ENCODE results near the gene SRP19. TPM values are rescaled to one million over a fixed set of nuclear protein-coding genes. Genes with fewer than 3 reads are reported as not detected.

Gene SRP19
- total and polyA plus RNA-seq, 9 of the 15 experiments (the other 6 are each of a cell fraction or from before 2014, with no cell fraction given): 52.3 to 357 (median 146) TPM

DNA sequence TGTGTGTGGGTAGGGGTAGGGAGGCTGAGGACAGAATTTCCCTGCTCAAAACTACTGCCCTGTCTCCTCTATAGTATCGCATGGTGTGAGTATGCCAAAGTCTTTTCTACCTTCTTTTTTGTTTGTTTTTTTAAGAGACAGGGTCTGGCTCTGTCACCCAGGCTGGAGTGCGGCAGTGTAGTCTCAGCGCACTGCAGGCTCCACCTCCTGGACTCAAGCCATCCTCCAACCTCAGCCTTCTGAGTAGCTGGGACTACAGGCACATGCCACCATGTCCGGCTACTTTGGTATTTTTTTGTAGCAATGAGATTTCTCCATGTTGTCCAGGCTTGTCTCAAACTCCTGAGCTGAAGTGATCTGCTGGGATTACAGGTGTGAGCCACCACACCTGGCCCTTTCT lies 2.5 kb downstream of the SRP19 start:
- Histone ChIP-seq H3K4me2 (ENCODE audit: insufficient read depth, low read length) (no peak overlapping the region), H3K9ac (ENCODE audit: insufficient read depth in 1 of 2, low read depth in 2 of 2, low read length in 2 of 2) (0 out of 4 replicates have a peak overlapping the region, but pooled peaks of 1 of the 2 experiments have one; percentile 13), H3K4me3 (no peak overlapping the region), H3K36me3 (ENCODE audit: control insufficient read depth, insufficient read depth, low read length) (peaks cover 60% of the 10 kb centered on the region), H3K27ac (ENCODE audit: extremely low read depth, low read depth, low read length) (no peak overlapping the region), H3K9me3 (replicated peaks; ENCODE audit: control insufficient read depth, insufficient read depth, low read depth, low read length) (no peaks in the 10 kb centered on the region), H3K79me2 (ENCODE audit: control insufficient read depth, insufficient read depth, low read length) (peaks cover 48% of the 10 kb centered on the region), H3K4me1 (replicated peaks in 1 of 2; ENCODE audit: control insufficient read depth in 2 of 2, insufficient read depth in 2 of 2, low read length in 2 of 2) (peaks cover 0 to 12% of the 10 kb centered on the region in 2 experiments; a peak in 2 of 5 replicates), H4K20me1 (replicated peaks; ENCODE audit: control insufficient read depth, insufficient read depth, low read length) (no peaks in the 10 kb centered on the region), H3K9me1 (ENCODE audit: control insufficient read depth, insufficient read depth, low read length) (no peaks in the 10 kb centered on the region), H3K27me3 (ENCODE audit: control insufficient read depth in 2 of 2, insufficient read depth in 2 of 2, low read length in 2 of 2) (no peaks in the 10 kb centered on the region), H2AFZ (ENCODE audit: low read depth, low read length) (no peak overlapping the region)
- 90% methylated on average over 4 of the region's 4 CpGs for WGBS (ENCODE audit: insufficient coverage, low coverage, missing lambda C conversion rate)
- TF ChIP-seq ATF1 (CRISPR knock-in tag; IDR thresholded peaks at IDR 0.05): no peak
- TF ChIP-seq ATF1 (tag; IDR thresholded peaks at IDR 0.05): no peak
- no peak for TF ChIP-seq MXI1 (IDR thresholded peaks at IDR 0.05; ENCODE audit: low read depth, low read length)
- TF ChIP-seq PHF21A (IDR thresholded peaks at IDR 0.05; ENCODE audit: borderline replicate concordance, low read depth): no peak
- TF ChIP-seq ZFP36 (IDR thresholded peaks at IDR 0.05; ENCODE audit: low read depth, low read length, partially characterized antibody): no peak
- TF ChIP-seq MAZ (CRISPR knock-in tag; conservative IDR thresholded peaks at IDR 0.05 in 1 of 2, IDR thresholded peaks at IDR 0.05 in 1 of 2): no peak
- TF ChIP-seq CBFA2T3 (IDR thresholded peaks at IDR 0.05): no peak
- TF ChIP-seq TRIM24 (IDR thresholded peaks at IDR 0.05): no peak
- no peak for TF ChIP-seq ZNF24 (IDR thresholded peaks at IDR 0.05)
- CTCF ChIA-PET (ENCODE audit: low intra/inter-chr PET ratio): no interaction called here
- POLR2A ChIA-PET: interaction anchor here (1.0 to 1.5 kb wide), 2 partner anchors 15 kb away, joined by 3 to 4 read pairs; no protein-coding TSS in a partner anchor
- FAIRE-seq: no peak
- no peak for ATAC-seq
- no TSS peak for BruUV-seq (replicated peaks)
- no peak for DNase-seq (ENCODE audit: extremely low read depth in 1 of 4, low spot score in 3 of 4)
- in situ Hi-C loops (cut with MboI): no loop called here
- intact Hi-C loops (cut with micrococcal nuclease): loop anchor here (5.0 kb wide), 2 partner anchors 114 to 171 kb away; partner anchors contain the start of gene DCP2
